ENCODE data around the gene ETFA. TPM values are rescaled to one million over a fixed set of nuclear protein-coding genes. Genes with fewer than 3 reads are reported as not detected.

The ETFA gene
- total and polyA plus RNA-seq, 10 of the 15 experiments (the other 5 are each of a cell fraction or from before 2014, with no cell fraction given): 114 to 331 (median 152) TPM

- TF ChIP-seq ZBTB40 (IDR thresholded peaks at IDR 0.05; ENCODE audit: borderline replicate concordance) (no peak), PAX8 (IDR thresholded peaks at IDR 0.05) (no peak), MYC (IDR thresholded peaks at IDR 0.05; ENCODE audit: insufficient read depth, insufficient read length, insufficient replicate concordance, low read length, severe bottlenecking) (no peak), NKRF (conservative IDR thresholded peaks at IDR 0.05) (no peak), SMARCA5 (IDR thresholded peaks at IDR 0.05) (no peak), TCF7 (IDR thresholded peaks at IDR 0.05; ENCODE audit: borderline replicate concordance) (no peak)
Observed at GRCh38 chr15:76252249-76252648, 59.0 kb downstream of the ETFA start (continued).

- no peaks in the 10 kb centered on the region for H4K20me1 ChIP-seq (ENCODE audit: control insufficient read depth, insufficient read depth)
- RAD21 ChIA-PET (ENCODE audit: unreplicated experiment): no interaction called here
- SMC1A ChIA-PET (ENCODE audit: uncharacterized antibody, unreplicated experiment): no interaction called here
- POLR2A ChIA-PET: no interaction called here
- H3K9ac ChIP-seq (ENCODE audit: control insufficient read depth, insufficient read depth, low read length): no peak overlapping the region
- BruUV-seq (replicated peaks): no TSS peak
- in situ Hi-C loops (cut with MboI) (no loop called here), intact Hi-C loops (cut with micrococcal nuclease; ENCODE audit: unreplicated experiment) (no loop called here)
- H3K27ac ChIP-seq (ENCODE audit: control insufficient read depth, insufficient read depth): no peak overlapping the region
- peaks cover 0 to 3% of the 10 kb centered on the region in 2 experiments; a peak in 1 of 4 replicates for H3K36me3 ChIP-seq (ENCODE audit: control insufficient read depth in 2 of 2, insufficient read depth in 2 of 2, low read length in 1 of 2)
- no peaks in the 10 kb centered on the region for H3K9me3 ChIP-seq (replicated peaks; ENCODE audit: control insufficient read depth, insufficient read depth, low read length)
- WGBS (ENCODE audit: insufficient coverage, insufficient replicate concordance, low lambda C conversion rate, missing lambda C conversion rate): 95% methylated on average over 4 of the region's 4 CpGs
- H3K79me2 ChIP-seq (ENCODE audit: control insufficient read depth, insufficient read depth, low read length): no peaks in the 10 kb centered on the region
- H3K27me3 ChIP-seq (replicated peaks in 1 of 2; ENCODE audit: control insufficient read depth in 2 of 2, insufficient read depth in 2 of 2, low read length in 1 of 2): no peaks in the 10 kb centered on the region
- CTCF ChIA-PET: no interaction called here
- DNase-seq (ENCODE audit: low read depth, low spot score) (no peak), FAIRE-seq (no peak), ATAC-seq (no peak)
- H3K4me2 ChIP-seq (ENCODE audit: control insufficient read depth, insufficient read depth): no peak overlapping the region
- H2AFZ ChIP-seq (ENCODE audit: control insufficient read depth, low read depth, low read length): no peak overlapping the region
- H3K4me3 ChIP-seq: no peak overlapping the region
- H3K4me1 ChIP-seq (ENCODE audit: control insufficient read depth, insufficient read depth, low read length): no peaks in the 10 kb centered on the region
- TF ChIP-seq YBX1 (IDR thresholded peaks at IDR 0.05): no peak
- TF ChIP-seq SUPT20H (IDR thresholded peaks at IDR 0.05; ENCODE audit: borderline replicate concordance, control insufficient read depth, low read depth, low read length): no peak
- TF ChIP-seq PBX3 (IDR thresholded peaks at IDR 0.05; ENCODE audit: insufficient replicate concordance, low read depth, low read length): no peak
- no peak for TF ChIP-seq NFIC (IDR thresholded peaks at IDR 0.05; ENCODE audit: low read depth, low read length)
- no peak for TF ChIP-seq CBX3 (IDR thresholded peaks at IDR 0.05; ENCODE audit: borderline replicate concordance, low read depth)
- TF ChIP-seq EZH2 (IDR thresholded peaks at IDR 0.05; ENCODE audit: borderline replicate concordance, control insufficient read depth, low read depth, low read length): no peak
- no peak for TF ChIP-seq ATF3 (IDR thresholded peaks at IDR 0.05; ENCODE audit: borderline replicate concordance, extremely low read depth, low read depth, low read length)
- TF ChIP-seq JUNB (IDR thresholded peaks at IDR 0.05): no peak
- no peak for TF ChIP-seq LARP7 (IDR thresholded peaks at IDR 0.05)
- TF ChIP-seq FOXK2 (IDR thresholded peaks at IDR 0.05): no peak
- TF ChIP-seq RAD51 (IDR thresholded peaks at IDR 0.05): no peak
Observed at GRCh38 chr15:76251717-76252116, 59.6 kb downstream of the ETFA start.

All from GM12878 (cell line).